HFF-Myc (cell line): Measurements from ENCODE around the gene SEC24D.

Experiments used
- DNase-seq: peaks from one replicate; pipeline ENCODE4 v3.0.0-alpha.2; 2011; ENCODE audit warnings: low read depth; ENCODE audit errors: extremely low read depth
- H3K4me3 ChIP-seq: replicated peaks from 2 replicates; pipeline ENCODE4 v1.5.1; 2011; ENCODE audit warnings: low read depth, mild to moderate bottlenecking, control low read depth, low read length
- CTCF ChIP-seq: IDR thresholded peaks from 2 replicates; pipeline ENCODE4 v1.5.1; 2012; ENCODE audit warnings: mild to moderate bottlenecking, low read depth, low read length, control low read depth; ENCODE audit errors: missing control alignments

Gene SEC24D

DNA sequence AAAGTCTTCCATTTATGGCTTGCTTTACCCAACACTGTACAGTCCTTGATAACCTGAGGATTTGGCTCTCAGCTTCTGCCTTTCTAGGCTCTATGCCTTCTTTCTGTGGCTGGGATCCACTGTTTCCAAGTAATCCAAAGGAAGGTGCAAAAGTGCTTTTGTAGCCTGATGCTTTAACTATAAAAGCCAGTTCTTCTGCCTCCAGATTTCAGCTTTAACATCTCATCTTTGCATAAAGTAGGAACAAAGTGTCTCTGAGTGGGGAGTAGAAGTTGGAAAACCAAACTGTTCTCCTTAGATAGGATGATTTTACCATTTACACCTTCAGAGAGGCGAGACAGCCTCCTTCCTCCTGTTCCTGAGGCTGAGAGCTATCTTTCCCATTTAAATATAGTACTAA lies 11.1 kb upstream of the SEC24D start:
- H3K4me3 ChIP-seq, result no peak overlapping the region
- DNase-seq, result no peak
- TF ChIP-seq CTCF, result no peak

DNA sequence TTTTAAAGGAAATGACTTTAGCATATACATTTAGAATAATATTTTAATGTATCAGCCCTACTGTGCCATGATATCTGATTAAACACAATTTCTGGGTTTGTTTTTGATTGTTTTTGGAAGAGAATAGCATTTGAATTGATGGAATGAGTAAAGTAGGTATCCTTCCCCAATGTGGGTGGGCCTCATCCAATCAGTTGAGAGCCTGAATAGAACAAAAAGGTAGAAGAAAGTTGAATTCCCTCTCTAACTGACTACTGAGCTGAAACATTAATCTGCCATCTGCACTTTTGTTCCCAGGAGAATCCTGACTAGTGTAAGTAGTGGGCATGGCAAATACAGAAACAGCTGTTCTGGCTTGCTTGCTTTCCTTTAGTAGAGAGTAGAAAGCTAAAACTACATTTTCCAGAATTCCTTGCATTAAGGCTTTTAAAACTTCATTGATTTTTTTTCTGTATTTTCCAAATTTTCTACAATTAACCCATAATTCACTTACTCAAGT lies 9.7 kb upstream of the SEC24D start:
- no peak overlapping the region for H3K4me3 ChIP-seq
- no peak for DNase-seq
- no peak for TF ChIP-seq CTCF

- TF ChIP-seq CTCF, result no peak
- H3K4me3 ChIP-seq, result no peak overlapping the region
- no peak for DNase-seq
Measured at GRCh38 chr4:118843237-118843636, 7.3 kb upstream of the SEC24D start.

DNA sequence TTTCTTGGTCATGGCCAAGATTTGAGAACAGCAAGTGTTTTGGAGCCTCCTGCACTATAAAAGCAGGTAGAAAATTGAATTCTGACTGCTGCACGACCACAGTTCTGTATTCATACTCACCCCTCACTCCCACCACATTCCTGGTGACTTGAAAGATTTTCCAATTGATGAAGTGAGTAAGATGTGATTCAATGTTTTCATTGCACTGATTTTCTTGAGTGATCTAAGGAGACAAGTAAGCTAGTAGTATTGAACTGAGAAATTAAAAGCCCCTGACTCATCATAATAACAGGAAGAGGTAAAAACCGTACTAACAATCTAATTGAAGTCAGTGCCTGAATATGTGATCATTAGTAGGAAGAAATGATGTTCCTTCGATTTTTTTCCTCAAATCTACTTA lies 6.1 kb upstream of the SEC24D start:
- no peak for TF ChIP-seq CTCF
- no peak for DNase-seq
- H3K4me3 ChIP-seq, result no peak overlapping the region

GRCh38 chr4:118839221-118839927 lies 3.4 kb upstream of the SEC24D start:
- peak; percentile 3 for TF ChIP-seq CTCF
- no peak for DNase-seq
- H3K4me3 ChIP-seq, result no peak overlapping the region

DNA sequence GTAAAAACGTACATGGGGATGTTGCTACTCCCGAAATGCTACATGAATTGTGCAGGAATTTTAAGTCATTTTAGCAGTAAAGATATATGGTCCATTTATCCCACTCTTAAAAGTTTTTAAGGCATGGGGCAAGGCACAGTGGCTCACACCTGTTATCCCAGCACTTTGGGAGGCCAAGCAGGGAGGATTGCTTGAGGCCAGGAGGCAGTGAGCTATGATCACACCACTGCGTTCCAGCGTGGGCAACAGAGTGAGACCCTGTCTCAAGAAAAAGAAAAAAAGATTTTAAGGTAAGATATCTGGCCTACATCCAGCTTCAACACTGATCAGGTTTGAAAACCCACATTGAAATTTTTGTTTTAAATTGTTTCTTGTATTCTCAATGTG lies 1.2 kb upstream of the SEC24D start:
- H3K4me3 ChIP-seq, result peak overlapping the region; percentile 75
- no peak for TF ChIP-seq CTCF
- no peak for DNase-seq
